ENCODE data around the gene PHF20. TPM values are rescaled to one million over a fixed set of nuclear protein-coding genes. Genes with fewer than 3 reads are reported as not detected.

The PHF20 gene
- total and polyA plus RNA-seq, 2 of the 13 experiments (the other 11 are each of a cell fraction or from before 2014, with no cell fraction given): 22.8 to 34.1 TPM

GRCh38 chr20:35942243-35942642, 170.4 kb downstream of the PHF20 start (continued):
- TF ChIP-seq NFIC (IDR thresholded peaks at IDR 0.05; ENCODE audit: low read length) (no peak), NR2C2 (CRISPR knock-in tag; IDR thresholded peaks at IDR 0.05; ENCODE audit: borderline replicate concordance) (no peak), HNRNPLL (IDR thresholded peaks at IDR 0.05; ENCODE audit: low read depth, low read length, poor library complexity, severe bottlenecking) (no peak), DPF2 (CRISPR knock-in tag; IDR thresholded peaks at IDR 0.05; ENCODE audit: borderline replicate concordance, low read depth) (no peak), JUND (CRISPR knock-in tag; IDR thresholded peaks at IDR 0.05) (no peak), TMF1 (CRISPR knock-in tag; IDR thresholded peaks at IDR 0.05; ENCODE audit: low read depth) (no peak)
- TF ChIP-seq, protein P1, sequence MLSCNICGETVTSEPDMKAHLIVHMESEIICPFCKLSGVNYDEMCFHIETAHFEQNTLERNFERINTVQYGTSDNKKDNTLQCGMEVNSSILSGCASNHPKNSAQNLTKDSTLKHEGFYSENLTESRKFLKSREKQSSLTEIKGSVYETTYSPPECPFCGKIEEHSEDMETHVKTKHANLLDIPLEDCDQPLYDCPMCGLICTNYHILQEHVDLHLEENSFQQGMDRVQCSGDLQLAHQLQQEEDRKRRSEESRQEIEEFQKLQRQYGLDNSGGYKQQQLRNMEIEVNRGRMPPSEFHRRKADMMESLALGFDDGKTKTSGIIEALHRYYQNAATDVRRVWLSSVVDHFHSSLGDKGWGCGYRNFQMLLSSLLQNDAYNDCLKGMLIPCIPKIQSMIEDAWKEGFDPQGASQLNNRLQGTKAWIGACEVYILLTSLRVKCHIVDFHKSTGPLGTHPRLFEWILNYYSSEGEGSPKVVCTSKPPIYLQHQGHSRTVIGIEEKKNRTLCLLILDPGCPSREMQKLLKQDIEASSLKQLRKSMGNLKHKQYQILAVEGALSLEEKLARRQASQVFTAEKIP (CRISPR knock-in tag; IDR thresholded peaks at IDR 0.05; ENCODE audit: borderline replicate concordance): no peak
- TF ChIP-seq, protein P2, sequence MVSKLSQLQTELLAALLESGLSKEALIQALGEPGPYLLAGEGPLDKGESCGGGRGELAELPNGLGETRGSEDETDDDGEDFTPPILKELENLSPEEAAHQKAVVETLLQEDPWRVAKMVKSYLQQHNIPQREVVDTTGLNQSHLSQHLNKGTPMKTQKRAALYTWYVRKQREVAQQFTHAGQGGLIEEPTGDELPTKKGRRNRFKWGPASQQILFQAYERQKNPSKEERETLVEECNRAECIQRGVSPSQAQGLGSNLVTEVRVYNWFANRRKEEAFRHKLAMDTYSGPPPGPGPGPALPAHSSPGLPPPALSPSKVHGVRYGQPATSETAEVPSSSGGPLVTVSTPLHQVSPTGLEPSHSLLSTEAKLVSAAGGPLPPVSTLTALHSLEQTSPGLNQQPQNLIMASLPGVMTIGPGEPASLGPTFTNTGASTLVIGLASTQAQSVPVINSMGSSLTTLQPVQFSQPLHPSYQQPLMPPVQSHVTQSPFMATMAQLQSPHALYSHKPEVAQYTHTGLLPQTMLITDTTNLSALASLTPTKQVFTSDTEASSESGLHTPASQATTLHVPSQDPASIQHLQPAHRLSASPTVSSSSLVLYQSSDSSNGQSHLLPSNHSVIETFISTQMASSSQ (IDR thresholded peaks at IDR 0.05; ENCODE audit: low read depth): no peak
- TF ChIP-seq, protein P2 (CRISPR knock-in tag; IDR thresholded peaks at IDR 0.05; ENCODE audit: borderline replicate concordance): no peak
